Lower lobe of right lung (tissue), 2 donors: ENCODE results near the gene THAP4. TPM values are rescaled to one million over a fixed set of nuclear protein-coding genes. Genes with fewer than 3 reads are reported as not detected.

Source experiments
- ATAC-seq, 2 donors: fragments of 200-7000 bp; cut with Tn5 transposase; one replicate each; pipeline ENCODE4 v1.9.1; 2020 to 2022; ENCODE audit warnings: mild to moderate bottlenecking in 2 of 2, moderate library complexity in 2 of 2
- DNase-seq: peaks from one replicate; pipeline ENCODE4 v3.0.0-alpha.2; 2020
- H3K27ac ChIP-seq: fragments of 200-600 bp; one replicate; pipeline ENCODE4 v1.8.0; 2022
- H3K27me3 ChIP-seq: fragments of 200-600 bp; one replicate; pipeline ENCODE4 v1.8.0; 2022; ENCODE audit warnings: low read depth
- H3K36me3 ChIP-seq: fragments of 200-600 bp; one replicate; pipeline ENCODE4 v1.8.0; 2022; ENCODE audit warnings: mild to moderate bottlenecking
- H3K4me1 ChIP-seq: fragments of 200-600 bp; one replicate; pipeline ENCODE4 v1.8.0; 2022
- H3K4me3 ChIP-seq: fragments of 200-600 bp; one replicate; pipeline ENCODE4 v1.8.0; 2022; ENCODE audit warnings: mild to moderate bottlenecking
- H3K9me3 ChIP-seq: fragments of 200-600 bp; one replicate; pipeline ENCODE4 v1.8.0; 2022
- intact Hi-C: fragments of 100-400 bp; cut with DNase I; formaldehyde crosslinking; loops from one replicate; pipeline ENCODE4 v1.11.0; 2022
- total RNA-seq: library from RNA; stranded (reverse); fragmentation: NEBNext Ultra II Directional; extraction: Animal tissue kit (Norgen Biotek cat#: 25700); gene quantifications from one replicate; pipeline ENCODE4 v1.2.1, GENCODE V29; 2021
- TF ChIP-seq, protein P1 (sequence below): fragments of 200-600 bp; IDR thresholded peaks from one replicate; pipeline ENCODE4 v1.8.0; 2022; ENCODE audit warnings: antibody characterized with exemption, mild to moderate bottlenecking
- donor health status: DM: no; HTN: yes; CAD: no; lungs with severe emphysema.

THAP4 gene
- total RNA-seq, 1 donor from 2014 or later: 39.8 TPM

DNA sequence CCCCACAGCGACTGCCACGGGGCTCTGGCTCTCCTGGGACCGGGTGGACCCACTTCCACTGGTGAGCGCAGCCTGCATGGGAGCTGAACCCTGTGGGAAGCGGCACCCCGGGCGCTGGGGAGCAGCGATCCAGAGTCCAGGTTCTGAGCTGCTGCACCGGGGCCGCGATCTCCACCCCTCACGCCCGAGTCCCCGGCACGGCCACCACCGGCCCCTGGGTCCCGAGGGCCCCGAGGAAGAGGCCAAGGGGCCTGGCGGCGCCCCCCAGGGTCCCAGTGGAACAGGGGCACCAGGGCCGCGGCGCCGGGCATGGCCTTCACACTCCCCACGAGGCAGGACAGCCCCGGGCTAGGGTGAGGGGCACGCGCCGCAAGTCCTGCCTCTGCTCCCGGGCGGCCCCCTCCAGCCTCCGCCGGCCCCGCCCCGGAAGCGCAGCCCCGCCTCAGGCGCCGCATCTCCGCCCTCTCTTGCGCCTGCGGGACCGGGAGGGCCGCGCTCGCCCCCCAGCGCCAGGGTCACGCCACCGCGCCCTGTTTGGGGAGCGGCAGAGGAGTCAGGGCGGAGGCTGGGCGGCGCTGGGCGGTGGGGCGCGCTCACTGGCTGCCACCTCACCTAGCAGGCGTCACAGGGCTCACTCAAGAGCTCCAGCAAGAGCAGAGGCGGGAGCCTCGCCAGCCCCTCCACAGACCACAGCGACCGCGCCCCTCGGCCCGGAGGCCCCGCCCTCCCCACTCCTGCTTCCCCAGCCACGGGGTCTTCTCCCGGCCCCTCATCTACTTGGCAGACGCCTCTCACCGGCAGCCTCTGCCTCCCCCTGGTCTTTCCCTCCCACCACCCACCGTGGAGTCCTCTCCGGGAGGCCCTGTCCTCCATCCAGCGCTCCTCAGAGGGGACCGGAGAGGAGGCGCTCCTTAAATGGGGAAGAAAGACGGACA, 26.8 kb downstream of the THAP4 start:
- Histone ChIP-seq H3K27ac (peak overlapping the region; percentile 83), H3K4me1 (peaks cover 12% of the 10 kb centered on the region), H3K9me3 (no peaks in the 10 kb centered on the region), H3K36me3 (peaks cover 18% of the 10 kb centered on the region), H3K4me3 (peak overlapping the region; percentile 70), H3K27me3 (no peaks in the 10 kb centered on the region)
- intact Hi-C loops: no loop called here
- DNase-seq: peak; percentile 93
- TF ChIP-seq, protein P1, sequence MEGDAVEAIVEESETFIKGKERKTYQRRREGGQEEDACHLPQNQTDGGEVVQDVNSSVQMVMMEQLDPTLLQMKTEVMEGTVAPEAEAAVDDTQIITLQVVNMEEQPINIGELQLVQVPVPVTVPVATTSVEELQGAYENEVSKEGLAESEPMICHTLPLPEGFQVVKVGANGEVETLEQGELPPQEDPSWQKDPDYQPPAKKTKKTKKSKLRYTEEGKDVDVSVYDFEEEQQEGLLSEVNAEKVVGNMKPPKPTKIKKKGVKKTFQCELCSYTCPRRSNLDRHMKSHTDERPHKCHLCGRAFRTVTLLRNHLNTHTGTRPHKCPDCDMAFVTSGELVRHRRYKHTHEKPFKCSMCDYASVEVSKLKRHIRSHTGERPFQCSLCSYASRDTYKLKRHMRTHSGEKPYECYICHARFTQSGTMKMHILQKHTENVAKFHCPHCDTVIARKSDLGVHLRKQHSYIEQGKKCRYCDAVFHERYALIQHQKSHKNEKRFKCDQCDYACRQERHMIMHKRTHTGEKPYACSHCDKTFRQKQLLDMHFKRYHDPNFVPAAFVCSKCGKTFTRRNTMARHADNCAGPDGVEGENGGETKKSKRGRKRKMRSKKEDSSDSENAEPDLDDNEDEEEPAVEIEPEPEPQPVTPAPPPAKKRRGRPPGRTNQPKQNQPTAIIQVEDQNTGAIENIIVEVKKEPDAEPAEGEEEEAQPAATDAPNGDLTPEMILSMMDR: peak; percentile 66
- ATAC-seq: peak; percentile 98

DNA sequence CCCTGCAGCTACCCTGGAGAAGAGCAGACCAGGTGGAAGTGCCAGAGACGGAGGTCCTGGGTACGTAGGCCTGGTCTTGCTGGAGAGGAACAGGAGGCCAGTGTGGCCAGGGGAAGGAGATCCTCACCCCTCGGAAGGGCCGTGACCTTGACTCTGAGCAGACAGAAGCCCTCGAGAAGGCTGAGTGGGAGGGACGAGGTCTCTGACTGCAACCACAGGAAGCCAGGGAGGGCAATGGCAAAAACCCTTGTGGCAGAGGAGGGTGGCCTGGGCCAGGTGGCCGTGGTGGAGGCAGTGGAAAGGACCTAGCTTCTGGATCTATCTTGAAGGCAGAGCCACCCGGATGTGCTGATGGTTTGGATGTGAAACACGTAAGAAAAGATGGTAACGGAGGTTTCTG, 28.1 kb downstream of the THAP4 start:
- intact Hi-C loops: no loop called here
- Histone ChIP-seq H3K9me3 (no peaks in the 10 kb centered on the region), H3K4me3 (no peak overlapping the region), H3K36me3 (peaks cover 30% of the 10 kb centered on the region), H3K27ac (no peak overlapping the region), H3K27me3 (no peaks in the 10 kb centered on the region), H3K4me1 (peaks cover 11% of the 10 kb centered on the region)
- TF ChIP-seq, protein P1: no peak
- no peak for DNase-seq
- ATAC-seq: no peak

DNA sequence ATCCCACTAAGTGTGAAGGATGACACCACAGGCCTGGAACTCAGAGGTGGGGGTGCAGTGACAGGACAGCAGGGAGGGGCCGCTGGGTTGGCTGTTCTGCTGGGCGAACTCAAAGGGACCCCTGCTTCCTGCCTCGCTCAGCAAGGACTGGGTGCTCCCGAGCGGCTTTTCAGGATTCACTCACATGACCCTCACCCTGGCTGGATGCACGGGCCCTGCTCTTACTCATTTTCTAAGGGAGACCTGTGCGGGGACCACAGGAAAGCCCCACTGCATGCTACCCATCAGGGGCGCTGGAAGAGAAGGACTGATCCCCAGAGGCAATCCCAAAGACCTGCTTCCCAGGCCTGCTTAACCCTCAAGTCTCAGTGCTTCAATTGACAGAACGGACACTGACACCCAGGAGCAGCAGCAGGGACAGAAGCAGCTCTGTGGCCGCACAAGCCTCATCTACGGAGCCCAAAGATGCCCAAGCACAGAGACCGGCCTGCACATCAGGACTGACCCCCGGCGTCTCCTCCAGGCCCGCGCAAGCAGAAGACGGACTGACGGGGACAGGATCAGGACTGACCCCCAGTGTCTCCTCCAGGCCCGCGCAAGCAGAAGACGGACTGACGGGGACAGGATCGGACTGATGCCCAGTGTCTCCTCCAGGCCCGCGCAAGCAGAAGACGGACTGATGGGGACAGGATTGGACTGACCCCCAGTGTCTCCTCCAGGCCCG, 29.6 kb downstream of the THAP4 start:
- intact Hi-C loops: no loop called here
- no peak for ATAC-seq
- Histone ChIP-seq H3K27me3 (no peaks in the 10 kb centered on the region), H3K36me3 (peaks cover 43% of the 10 kb centered on the region), H3K9me3 (no peaks in the 10 kb centered on the region), H3K27ac (no peak overlapping the region), H3K4me3 (no peak overlapping the region), H3K4me1 (peaks cover 7% of the 10 kb centered on the region)
- TF ChIP-seq, protein P1: no peak
- DNase-seq: no peak

DNA sequence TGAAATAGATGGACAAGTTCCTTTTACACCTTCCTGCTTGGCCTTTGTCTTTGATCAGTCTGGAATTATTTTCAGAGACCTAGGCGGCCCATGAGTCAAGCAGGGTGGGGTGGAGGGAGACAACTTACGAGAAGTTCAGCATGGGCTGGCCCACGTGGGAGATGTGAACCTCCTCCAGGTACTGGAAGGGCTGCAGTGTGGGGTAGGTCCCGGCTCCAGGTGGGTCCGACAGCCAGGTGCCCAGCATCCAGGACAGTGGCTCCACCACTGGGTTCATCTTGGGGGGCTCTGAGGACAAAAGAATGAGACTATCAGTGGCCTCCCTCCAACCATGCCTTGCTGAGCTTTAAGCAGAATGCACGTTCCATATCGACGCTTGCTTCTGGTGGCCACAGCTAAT, 30.8 kb downstream of the THAP4 start:
- H3K36me3 ChIP-seq: peaks cover 54% of the 10 kb centered on the region
- peaks cover 7% of the 10 kb centered on the region for H3K4me1 ChIP-seq
- H3K9me3 ChIP-seq: no peaks in the 10 kb centered on the region
- DNase-seq (no peak), ATAC-seq (no peak)
- no peak overlapping the region for H3K27ac ChIP-seq
- intact Hi-C loops: no loop called here
- TF ChIP-seq, protein P1: no peak
- no peaks in the 10 kb centered on the region for H3K27me3 ChIP-seq
- H3K4me3 ChIP-seq: no peak overlapping the region

DNA sequence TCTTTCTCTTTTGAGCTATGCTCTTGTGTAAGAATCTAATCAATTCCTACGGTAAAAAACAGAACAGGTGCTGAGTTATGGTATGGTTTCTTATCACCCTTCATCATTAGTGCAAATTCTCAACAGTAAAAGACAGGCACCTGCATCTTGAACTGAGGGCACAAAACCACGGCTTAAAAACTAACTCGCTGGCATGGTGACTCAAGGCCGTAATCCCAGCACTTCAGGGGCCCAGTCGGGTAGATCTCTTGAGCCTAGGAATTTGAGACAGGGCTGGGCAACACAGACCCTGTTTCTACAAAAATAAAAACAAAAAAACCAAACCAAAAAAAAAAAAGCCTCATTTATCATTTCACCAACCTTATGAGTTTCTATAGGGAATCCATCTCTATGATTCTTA, 33.3 kb downstream of the THAP4 start:
- intact Hi-C loops: no loop called here
- H3K4me1 ChIP-seq: no peaks in the 10 kb centered on the region
- no peaks in the 10 kb centered on the region for H3K27me3 ChIP-seq
- ATAC-seq (no peak), DNase-seq (no peak)
- no peak overlapping the region for H3K4me3 ChIP-seq
- H3K27ac ChIP-seq: no peak overlapping the region
- TF ChIP-seq, protein P1: no peak
- peaks cover 79% of the 10 kb centered on the region for H3K36me3 ChIP-seq
- H3K9me3 ChIP-seq: no peaks in the 10 kb centered on the region
